H1 (cell line): ENCODE measurements around the gene KRTAP4-7. TPM values are rescaled to one million over a fixed set of nuclear protein-coding genes. Genes with fewer than 3 reads are reported as not detected.

ENCODE experiments used
- CTCF ChIA-PET: fragments of 300-600 bp; sonication (Branson Sonifier 250); formaldehyde crosslinking; loops from one replicate; lab custom pipeline; 2021; ENCODE audit not compliant: partially characterized antibody; lab: Charles Lee
- POLR2A ChIA-PET: fragments of 300-600 bp; sonication (Branson Sonifier 250); formaldehyde crosslinking; loops from one replicate; lab custom pipeline; 2021; ENCODE audit warnings: inconsistent platforms; ENCODE audit not compliant: partially characterized antibody; lab: Charles Lee
- DNase-seq, 2 experiments: peaks; one replicate each; pipeline versions ENCODE4 v3.0.0 to v3.0.0-alpha.2; 2010 to 2022; ENCODE audit warnings: low spot score in 2 of 2, low read depth in 1 of 2, mixed read lengths in 1 of 2
- FAIRE-seq: peaks from 2 replicates; lab custom pipeline; 2011; peaks lifted over from hg19 to GRCh38; lab: Jason Lieb, UNC
- H2AFZ ChIP-seq: 2 replicates; pipeline ENCODE4 v1.8.1; 2012; ENCODE audit warnings: low read length, inconsistent platforms
- H2AK5ac ChIP-seq: 2 replicates; pipeline ENCODE4 v1.6.1; 2013; ENCODE audit warnings: low read depth, low read length
- H2BK120ac ChIP-seq: replicated peaks from 2 replicates; pipeline ENCODE3; 2013; ENCODE audit warnings: low read depth, low read length, inconsistent platforms
- H2BK12ac ChIP-seq: 2 replicates; pipeline ENCODE4 v1.6.1; 2013; ENCODE audit warnings: low read depth, low read length
- H2BK15ac ChIP-seq: 2 replicates; pipeline ENCODE4 v1.6.1; 2013; ENCODE audit warnings: low read length
- H2BK20ac ChIP-seq: 2 replicates; pipeline ENCODE4 v1.6.1; 2013; ENCODE audit warnings: low read length
- H2BK5ac ChIP-seq: 2 replicates; pipeline ENCODE4 v1.6.1; 2013; ENCODE audit warnings: low read depth, low read length
- H3K14ac ChIP-seq: 2 replicates; pipeline ENCODE4 v1.6.1; 2013; ENCODE audit warnings: inconsistent platforms; ENCODE audit not compliant: insufficient read length
- H3K18ac ChIP-seq: 2 replicates; pipeline ENCODE4 v1.6.1; 2013; ENCODE audit warnings: low read length; ENCODE audit errors: extremely low read depth
- H3K23ac ChIP-seq: 2 replicates; pipeline ENCODE4 v1.6.1; 2013; ENCODE audit warnings: inconsistent platforms; ENCODE audit not compliant: insufficient read length
- H3K23me2 ChIP-seq: 2 replicates; pipeline ENCODE4 v1.6.1; 2013; ENCODE audit warnings: low read depth, low read length
- H3K27ac ChIP-seq: 2 replicates; pipeline ENCODE4 v1.6.1; 2011; ENCODE audit warnings: low read depth, low read length, inconsistent platforms
- H3K27me3 ChIP-seq, 4 experiments: replicated peaks in 1 of 4; 1 replicate in 1 of 4; 2 replicates in 3 of 4; pipeline versions ENCODE4 v1.6.1 to v1.8.1; 2011 to 2013; ENCODE audit warnings: low read length in 3 of 4, mild to moderate bottlenecking in 3 of 4, inconsistent platforms in 2 of 4, mixed read lengths in 2 of 4, moderate library complexity in 1 of 4; ENCODE audit not compliant: control insufficient read depth in 3 of 4, insufficient read depth in 3 of 4; ENCODE audit errors: extremely low read depth in 1 of 4
- H3K36me3 ChIP-seq, 4 experiments: 2 replicates each; pipeline versions ENCODE4 v1.6.1 to v1.8.1; 2011 to 2013; ENCODE audit warnings: mild to moderate bottlenecking in 4 of 4, low read length in 3 of 4, moderate library complexity in 2 of 4, control low read depth in 1 of 4, inconsistent platforms in 1 of 4; ENCODE audit not compliant: insufficient read depth in 4 of 4, control insufficient read depth in 2 of 4
- H3K4ac ChIP-seq: replicated peaks from 2 replicates; pipeline ENCODE3; 2013; ENCODE audit warnings: low read length, low read depth, mixed read lengths, inconsistent platforms; ENCODE audit not compliant: insufficient read length
- H3K4me1 ChIP-seq, 4 experiments: replicated peaks in 1 of 4; 1 replicate in 1 of 4; 2 replicates in 3 of 4; pipeline versions ENCODE4 v1.6.1 to v1.8.1; 2011 to 2013; ENCODE audit warnings: low read length in 3 of 4, inconsistent platforms in 2 of 4, mixed read lengths in 1 of 4; ENCODE audit not compliant: insufficient read depth in 4 of 4, control insufficient read depth in 3 of 4
- H3K4me2 ChIP-seq, 2 experiments: 2 replicates each; pipeline versions ENCODE4 v1.6.1 to v1.8.1; 2011 to 2013; ENCODE audit warnings: low read depth in 2 of 2, low read length in 2 of 2, control low read depth in 1 of 2, inconsistent platforms in 1 of 2, mild to moderate bottlenecking in 1 of 2; ENCODE audit not compliant: insufficient read depth in 1 of 2
- H3K4me3 ChIP-seq, 4 experiments: fragments of 200-600, 300-600 bp in 1 of 4; sonication (generic), shearing (Covaris generic), sonication (Bioruptor Twin) in 1 of 4; 2 replicates each; pipeline versions ENCODE4 v1.5.1 to v1.8.1; 2011 to 2016; ENCODE audit warnings: low read length in 4 of 4, low read depth in 3 of 4, control low read depth in 2 of 4, inconsistent platforms in 2 of 4, mild to moderate bottlenecking in 2 of 4, mixed read lengths in 1 of 4, moderate library complexity in 1 of 4; ENCODE audit not compliant: insufficient read depth in 2 of 4; ENCODE audit errors: extremely low read depth in 1 of 4
- H3K56ac ChIP-seq: replicated peaks from 2 replicates; pipeline ENCODE3; 2013; ENCODE audit warnings: low read depth, mild to moderate bottlenecking, mixed read lengths, low read length, inconsistent platforms; ENCODE audit not compliant: insufficient read length
- H3K79me1 ChIP-seq: 2 replicates; pipeline ENCODE4 v1.6.1; 2013; ENCODE audit warnings: low read depth, low read length, control low read depth
- H3K79me2 ChIP-seq, 2 experiments: 2 replicates each; pipeline versions ENCODE4 v1.6.1 to v1.8.1; 2012 to 2013; ENCODE audit warnings: low read length in 2 of 2, mild to moderate bottlenecking in 2 of 2, inconsistent platforms in 1 of 2; ENCODE audit not compliant: insufficient read depth in 2 of 2, control insufficient read depth in 1 of 2
- H3K9ac ChIP-seq, 4 experiments: replicated peaks in 1 of 4; 1 replicate in 1 of 4; 2 replicates in 3 of 4; pipeline versions ENCODE4 v1.6.1 to v1.8.1; 2011 to 2013; ENCODE audit warnings: low read depth in 3 of 4, low read length in 3 of 4, control low read depth in 2 of 4, mild to moderate bottlenecking in 2 of 4, moderate library complexity in 2 of 4, inconsistent platforms in 1 of 4; ENCODE audit errors: extremely low read depth in 1 of 4
- H3K9me3 ChIP-seq, 2 experiments: 2 replicates each; pipeline versions ENCODE4 v1.6.1 to v1.8.1; 2012 to 2013; ENCODE audit warnings: mild to moderate bottlenecking in 2 of 2, moderate library complexity in 2 of 2, control low read depth in 1 of 2, inconsistent platforms in 1 of 2, low read depth in 1 of 2, low read length in 1 of 2, mixed read lengths in 1 of 2; ENCODE audit not compliant: insufficient read depth in 2 of 2
- H4K20me1 ChIP-seq, 2 experiments: replicated peaks in 1 of 2; 2 replicates each; pipeline versions ENCODE3 to v1.8.1; 2011 to 2013; ENCODE audit warnings: inconsistent platforms in 2 of 2, low read length in 2 of 2, mild to moderate bottlenecking in 1 of 2; ENCODE audit not compliant: insufficient read depth in 2 of 2, control insufficient read depth in 1 of 2
- H4K5ac ChIP-seq: 2 replicates; pipeline ENCODE4 v1.6.1; 2013; ENCODE audit warnings: low read length, low read depth, mixed read lengths, inconsistent platforms; ENCODE audit not compliant: insufficient read length
- H4K8ac ChIP-seq: 2 replicates; pipeline ENCODE4 v1.8.0; 2013; ENCODE audit warnings: mild to moderate bottlenecking, moderate library complexity, low read length, inconsistent platforms; ENCODE audit not compliant: insufficient read depth; ENCODE audit errors: extremely low read depth
- H4K91ac ChIP-seq: replicated peaks from 2 replicates; pipeline ENCODE3; 2013; ENCODE audit warnings: low read length, mixed read lengths, inconsistent platforms; ENCODE audit not compliant: insufficient read length
- ASH2L ChIP-seq: fragments of 200-600, 300-600 bp; sonication (generic); IDR thresholded peaks from one replicate; pipeline ENCODE4 v1.7.1; 2017; ENCODE audit warnings: low read length
- ATF2 ChIP-seq: IDR thresholded peaks from 2 replicates; pipeline ENCODE4 v1.6.1; 2012; ENCODE audit warnings: low read length, inconsistent platforms
- ATF3 ChIP-seq: IDR thresholded peaks from 2 replicates; pipeline ENCODE4 v1.6.1; 2011; ENCODE audit warnings: low read depth, mild to moderate bottlenecking, low read length; ENCODE audit not compliant: insufficient read depth
- BACH1 ChIP-seq: IDR thresholded peaks from 2 replicates; pipeline ENCODE4 v1.6.1; 2012; ENCODE audit warnings: low read length, improper control_type of control experiment
- GTF2F1 ChIP-seq: IDR thresholded peaks from 2 replicates; pipeline ENCODE4 v1.6.1; 2012; ENCODE audit warnings: low read depth, low read length, improper control_type of control experiment, borderline replicate concordance
- JUND ChIP-seq: IDR thresholded peaks from 2 replicates; pipeline ENCODE4 v1.6.1; 2011; ENCODE audit warnings: mild to moderate bottlenecking, improper control_type of control experiment, low read length
- PHF8 ChIP-seq: fragments of 200-600 bp; sonication (generic); conservative IDR thresholded peaks from 2 replicates; pipeline ENCODE4 v1.7.1; 2012; ENCODE audit warnings: low read depth, mild to moderate bottlenecking, inconsistent platforms, low read length, moderate library complexity
- RBBP5 ChIP-seq: IDR thresholded peaks from 2 replicates; pipeline ENCODE4 v1.7.1; 2012; ENCODE audit warnings: low read depth, mild to moderate bottlenecking, inconsistent platforms, low read length, moderate library complexity, borderline replicate concordance
- SP4 ChIP-seq: IDR thresholded peaks from 2 replicates; pipeline ENCODE4 v1.6.1; 2012; ENCODE audit warnings: low read length, inconsistent platforms
- SUZ12 ChIP-seq: fragments of 200-600 bp; sonication (generic); IDR thresholded peaks from 2 replicates; pipeline ENCODE4 v1.6.1; 2012; ENCODE audit warnings: mild to moderate bottlenecking, inconsistent platforms, low read length, moderate library complexity, mixed read lengths
- TAF1 ChIP-seq: IDR thresholded peaks from 2 replicates; pipeline ENCODE4 v1.6.1; 2011; ENCODE audit warnings: mild to moderate bottlenecking, low read depth, low read length
- USF2 ChIP-seq: IDR thresholded peaks from 2 replicates; pipeline ENCODE4 v1.6.1; 2011; ENCODE audit warnings: low read length, improper control_type of control experiment
- WGBS, 2 experiments: shearing (Covaris generic) in 1 of 2; methylation state at CpG; one replicate each; pipeline versions ENCODE4 v1.1.6 to v1.1.7; 2013 to 2015; ENCODE audit warnings: low lambda C conversion rate in 2 of 2, mixed read lengths in 2 of 2, inconsistent platforms in 1 of 2, low coverage in 1 of 2, missing lambda C conversion rate in 1 of 2; ENCODE audit not compliant: insufficient replicate concordance in 2 of 2, insufficient coverage in 1 of 2, insufficient read length in 1 of 2; ENCODE audit errors: extremely low coverage in 1 of 2, missing lambda C conversion rate in 1 of 2; 5-methylcytosine and 5-hydroxymethylcytosine counted together
- polyA plus RNA-seq, 7 experiments: library from polyadenylated mRNA; depleted of rRNA in 3 of 7; stranded (reverse) in 5 of 7; unstranded in 2 of 7; fragments of >200 nt in 5 of 7; fragments of 200-250 nt in 2 of 7; gene quantifications; 1 replicate in 5 of 7; 2 replicates in 1 of 7; 4 replicates in 1 of 7; pipeline versions ENCODE4 v1.2.1 to v1.2.3, GENCODE V29; 2011 to 2013; ENCODE audit warnings: missing spikeins in 2 of 7, mixed read lengths in 2 of 7
- total RNA-seq: library from RNA; stranded (reverse); fragmentation: NEBNext Ultra II Directional; extraction: Animal tissue kit (Norgen Biotek cat#: 25700); gene quantifications from 2 replicates; pipeline ENCODE4 v1.2.1, GENCODE V29; 2021

KRTAP4-7 gene
- total and polyA plus RNA-seq, 2 of the 8 experiments (the other 6 are each of a cell fraction or from before 2014, with no cell fraction given) = not detected

- 0 out of 4 replicates have a peak, but pooled peaks cover 0 to 5% of the 10 kb centered on the region in 2 experiments for H3K9me3 ChIP-seq
- H3K9ac ChIP-seq = no peak overlapping the region
- H2BK120ac ChIP-seq = no peak overlapping the region
- H4K91ac ChIP-seq = no peak overlapping the region
- H3K79me2 ChIP-seq = no peaks in the 10 kb centered on the region
- H3K4me2 ChIP-seq = no peak overlapping the region
- no peaks in the 10 kb centered on the region for H3K27me3 ChIP-seq
- no peak overlapping the region for H4K8ac ChIP-seq
- no peak overlapping the region for H3K27ac ChIP-seq
- no peak overlapping the region for H2AK5ac ChIP-seq
- no peak overlapping the region for H2BK5ac ChIP-seq
- no peak overlapping the region for H3K14ac ChIP-seq
- no peaks in the 10 kb centered on the region for H3K36me3 ChIP-seq
- no peak overlapping the region for H3K18ac ChIP-seq
- no peak for DNase-seq
- H2AFZ ChIP-seq = no peak overlapping the region
- H3K79me1 ChIP-seq = no peaks in the 10 kb centered on the region
- WGBS, 2 experiments = 95% methylated on average over 1 of the region's 1 CpG; no CpG with 5 or more reads in 1 of the 2 experiments
- no peak overlapping the region for H4K5ac ChIP-seq
- H3K4ac ChIP-seq = no peak overlapping the region
- H3K4me1 ChIP-seq = no peaks in the 10 kb centered on the region
- no peak overlapping the region for H2BK20ac ChIP-seq
- ChIA-PET CTCF (no interaction called here), POLR2A (no interaction called here)
- H3K4me3 ChIP-seq = no peak overlapping the region
- FAIRE-seq = no peak
- no peaks in the 10 kb centered on the region for H4K20me1 ChIP-seq
- H2BK12ac ChIP-seq = no peak overlapping the region
- no peak overlapping the region for H3K23ac ChIP-seq
- no peaks in the 10 kb centered on the region for H3K23me2 ChIP-seq
- H2BK15ac ChIP-seq = no peak overlapping the region
- no peak overlapping the region for H3K56ac ChIP-seq
- TF ChIP-seq ASH2L = no peak
- TF ChIP-seq PHF8 = no peak
- TF ChIP-seq BACH1 = no peak
- no peak for TF ChIP-seq ATF2
- TF ChIP-seq RBBP5 = no peak
- no peak for TF ChIP-seq SP4
- no peak for TF ChIP-seq USF2
- no peak for TF ChIP-seq TAF1
- TF ChIP-seq JUND = no peak
- TF ChIP-seq SUZ12 = no peak
- TF ChIP-seq ATF3 = no peak
- TF ChIP-seq GTF2F1 = no peak
Measured at GRCh38 chr17:41127371-41127770, 43.4 kb downstream of the KRTAP4-7 start.
